ENCODE measurements around the gene CXCL17.
A peak's percentile ranks its signal among the peaks of the same experiment; 100 is the strongest.

Gene CXCL17

DNA sequence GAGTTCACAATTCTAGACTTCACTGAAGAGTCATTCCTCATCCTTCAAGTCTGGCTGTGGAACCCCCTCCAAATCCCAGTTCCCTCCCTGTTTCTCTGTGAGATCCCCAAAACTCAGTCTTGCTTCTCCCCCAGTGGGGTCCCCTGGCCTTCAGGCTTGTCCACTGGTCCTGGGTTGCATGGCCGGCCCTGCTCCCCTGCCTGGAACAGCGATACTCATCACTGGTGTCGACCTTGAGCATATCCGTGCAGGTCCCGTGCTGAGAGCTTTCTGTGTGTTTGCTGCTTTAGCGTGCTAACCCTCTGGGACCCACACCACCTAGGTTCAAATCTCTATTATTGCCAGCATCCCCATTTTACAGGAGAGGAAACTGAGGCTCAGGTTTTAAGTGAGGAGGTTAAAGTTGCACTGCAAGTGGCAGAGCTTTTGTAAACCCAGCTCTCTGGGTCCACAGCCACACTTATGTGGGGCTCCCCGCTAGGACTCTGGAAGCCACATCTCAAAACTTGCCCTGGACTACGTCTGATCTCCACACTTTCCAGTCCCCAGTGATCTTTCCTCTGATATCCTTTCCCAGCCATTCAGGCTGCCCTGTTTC lies 31.1 kb downstream of the CXCL17 start:
- Histone ChIP-seq H3K36me3 (ENCODE audit: insufficient read depth, low read length) (peaks cover 22% of the 10 kb centered on the region), H3K4me1 (ENCODE audit: insufficient read depth, low read length) (no peaks in the 10 kb centered on the region), H3K9me3 (ENCODE audit: low read length) (no peaks in the 10 kb centered on the region), H3K27me3 (ENCODE audit: insufficient read depth, low read length) (no peaks in the 10 kb centered on the region), H2AFZ (ENCODE audit: low read depth, low read length) (no peak overlapping the region), H3K4me3 (ENCODE audit: low read length) (no peak overlapping the region)

DNA sequence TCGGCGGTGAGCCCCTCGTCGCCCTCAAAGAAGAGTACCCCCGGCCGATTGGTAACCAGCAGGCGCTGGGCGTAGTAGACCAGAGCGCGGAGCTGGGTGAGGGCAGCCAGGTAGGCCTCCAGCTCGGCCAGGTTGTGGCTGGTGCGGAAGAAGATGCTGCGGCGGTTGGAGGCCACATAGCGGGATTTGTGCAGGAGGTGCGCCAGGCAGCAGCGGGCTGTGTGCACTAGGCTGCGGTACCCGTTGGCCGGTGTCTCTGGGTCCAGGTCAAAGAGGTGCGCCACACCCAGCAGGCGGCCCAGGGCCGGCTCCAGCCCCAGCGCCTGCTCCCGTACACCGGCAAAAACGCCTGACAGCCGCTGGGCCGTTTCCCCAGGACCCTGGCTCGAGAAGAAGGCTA lies 32.4 kb downstream of the CXCL17 start:
- Histone ChIP-seq H3K4me3 (ENCODE audit: low read length) (no peak overlapping the region), H3K36me3 (ENCODE audit: insufficient read depth, low read length) (peaks cover 31% of the 10 kb centered on the region), H3K4me1 (ENCODE audit: insufficient read depth, low read length) (no peaks in the 10 kb centered on the region), H3K27me3 (ENCODE audit: insufficient read depth, low read length) (no peaks in the 10 kb centered on the region), H2AFZ (ENCODE audit: low read depth, low read length) (no peak overlapping the region), H3K9me3 (ENCODE audit: low read length) (no peaks in the 10 kb centered on the region)

DNA sequence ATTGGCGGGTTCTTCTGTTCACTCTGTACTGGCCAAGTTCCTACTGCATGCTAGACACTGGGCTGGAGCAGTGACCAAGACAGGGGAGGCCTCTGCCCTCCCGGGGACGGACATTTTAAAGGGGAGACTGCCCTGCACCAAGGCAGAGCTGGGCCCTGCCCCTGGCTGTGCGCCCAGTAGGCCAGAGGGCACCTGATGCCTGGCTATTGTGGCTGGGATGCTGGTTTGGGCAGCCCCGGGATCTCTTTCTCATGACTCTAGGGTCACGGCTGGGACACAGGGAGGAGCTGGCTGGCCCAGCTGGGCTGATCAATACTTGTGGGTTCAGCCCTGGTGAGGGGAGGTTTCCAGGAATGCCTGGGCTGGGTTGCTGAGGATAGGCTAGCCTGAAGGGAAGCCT lies 33.3 kb downstream of the CXCL17 start:
- no peak overlapping the region for H2AFZ ChIP-seq (ENCODE audit: low read depth, low read length)
- no peaks in the 10 kb centered on the region for H3K27me3 ChIP-seq (ENCODE audit: insufficient read depth, low read length)
- no peak overlapping the region for H3K4me3 ChIP-seq (ENCODE audit: low read length)
- no peaks in the 10 kb centered on the region for H3K4me1 ChIP-seq (ENCODE audit: insufficient read depth, low read length)
- H3K36me3 ChIP-seq (ENCODE audit: insufficient read depth, low read length), result peaks cover 38% of the 10 kb centered on the region
- H3K9me3 ChIP-seq (ENCODE audit: low read length), result no peaks in the 10 kb centered on the region

DNA sequence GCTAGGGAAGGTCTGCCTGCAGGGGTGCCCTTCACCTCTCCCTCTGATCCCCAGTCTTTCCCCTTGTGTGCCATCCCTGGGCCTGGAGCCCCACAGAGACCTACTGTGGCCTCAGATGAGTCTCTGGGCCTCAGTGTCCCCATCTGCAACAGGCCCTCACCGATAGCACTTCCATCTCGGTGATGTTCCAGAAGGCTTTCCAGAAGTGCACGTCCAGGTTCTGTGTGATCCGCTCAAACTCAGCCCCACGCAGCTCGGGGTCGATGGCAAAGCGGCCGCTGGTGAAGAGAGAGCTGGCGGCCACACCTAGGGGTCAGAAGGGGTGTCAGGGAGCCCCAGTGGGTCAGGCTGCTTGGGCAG lies 35.0 kb downstream of the CXCL17 start:
- Histone ChIP-seq H3K4me3 (ENCODE audit: low read length) (no peak overlapping the region), H3K9me3 (ENCODE audit: low read length) (no peaks in the 10 kb centered on the region), H2AFZ (ENCODE audit: low read depth, low read length) (no peak overlapping the region), H3K4me1 (ENCODE audit: insufficient read depth, low read length) (peaks cover 3% of the 10 kb centered on the region), H3K27me3 (ENCODE audit: insufficient read depth, low read length) (no peaks in the 10 kb centered on the region), H3K36me3 (ENCODE audit: insufficient read depth, low read length) (peaks cover 40% of the 10 kb centered on the region)

DNA sequence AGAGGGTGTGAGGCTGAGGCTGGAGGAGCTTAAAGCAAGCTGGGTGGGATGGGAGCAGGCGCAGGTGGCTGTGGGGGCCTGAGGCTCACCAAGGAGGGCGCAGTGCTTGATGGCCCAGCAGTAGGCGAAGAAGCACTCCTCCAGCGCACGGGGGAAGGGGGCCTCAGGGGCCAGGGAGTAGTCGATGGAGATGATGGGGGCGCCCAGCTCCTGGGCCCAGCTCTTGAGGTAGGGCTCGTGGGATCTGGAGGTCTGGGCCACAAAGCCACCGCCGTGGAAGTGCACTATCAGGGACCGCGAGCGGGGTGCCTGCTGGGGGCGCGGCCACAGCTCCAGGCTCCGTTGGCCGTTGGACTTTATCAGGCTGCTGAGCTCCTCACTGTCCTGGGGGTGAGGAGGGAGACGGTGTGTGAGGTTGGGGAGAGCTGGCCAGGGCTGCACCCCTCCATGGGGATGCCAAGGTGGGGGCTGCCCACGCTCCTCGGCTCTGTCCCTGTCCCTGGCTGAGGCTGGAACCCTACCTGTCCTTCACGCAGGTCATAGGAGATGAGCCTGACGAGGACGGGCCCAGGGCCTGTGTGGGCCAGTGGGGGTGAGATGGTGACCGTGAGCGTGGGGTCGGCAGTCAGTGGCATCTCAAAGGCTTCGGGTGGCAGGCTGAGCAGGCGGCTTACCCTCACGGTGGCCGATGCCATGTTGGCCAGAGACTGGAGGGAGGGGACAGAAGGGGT lies 35.5 kb downstream of the CXCL17 start:
- Histone ChIP-seq H3K4me3 (ENCODE audit: low read length) (no peak overlapping the region), H3K4me1 (ENCODE audit: insufficient read depth, low read length) (peaks cover 8% of the 10 kb centered on the region), H2AFZ (ENCODE audit: low read depth, low read length) (no peak overlapping the region), H3K27me3 (ENCODE audit: insufficient read depth, low read length) (no peaks in the 10 kb centered on the region), H3K36me3 (ENCODE audit: insufficient read depth, low read length) (peaks cover 40% of the 10 kb centered on the region), H3K9me3 (ENCODE audit: low read length) (no peaks in the 10 kb centered on the region)

DNA sequence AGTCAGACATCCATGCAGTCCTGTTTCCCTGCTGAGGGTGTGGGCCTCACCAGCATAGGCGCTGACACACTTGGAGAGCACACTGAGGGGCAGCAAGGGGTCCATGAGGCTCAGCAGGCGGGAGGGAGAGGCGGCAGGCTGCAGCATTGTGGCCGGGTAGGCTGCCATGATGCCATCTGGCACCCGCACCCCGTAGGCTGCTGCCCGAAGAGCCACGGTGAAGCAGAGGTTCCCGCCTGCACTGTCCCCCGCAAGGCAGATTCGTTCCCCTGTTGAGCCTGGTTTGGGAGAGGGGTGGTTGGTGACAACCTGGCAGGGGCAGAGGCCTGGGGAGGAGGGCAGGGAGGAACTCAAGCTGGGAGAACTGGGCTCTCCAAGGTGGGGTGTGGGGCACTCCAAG lies 36.6 kb downstream of the CXCL17 start:
- Histone ChIP-seq H3K9me3 (ENCODE audit: low read length) (no peaks in the 10 kb centered on the region), H3K4me1 (ENCODE audit: insufficient read depth, low read length) (peaks cover 10% of the 10 kb centered on the region), H3K27me3 (ENCODE audit: insufficient read depth, low read length) (no peaks in the 10 kb centered on the region), H2AFZ (ENCODE audit: low read depth, low read length) (no peak overlapping the region), H3K36me3 (ENCODE audit: insufficient read depth, low read length) (peaks cover 40% of the 10 kb centered on the region), H3K4me3 (ENCODE audit: low read length) (no peak overlapping the region)

DNA sequence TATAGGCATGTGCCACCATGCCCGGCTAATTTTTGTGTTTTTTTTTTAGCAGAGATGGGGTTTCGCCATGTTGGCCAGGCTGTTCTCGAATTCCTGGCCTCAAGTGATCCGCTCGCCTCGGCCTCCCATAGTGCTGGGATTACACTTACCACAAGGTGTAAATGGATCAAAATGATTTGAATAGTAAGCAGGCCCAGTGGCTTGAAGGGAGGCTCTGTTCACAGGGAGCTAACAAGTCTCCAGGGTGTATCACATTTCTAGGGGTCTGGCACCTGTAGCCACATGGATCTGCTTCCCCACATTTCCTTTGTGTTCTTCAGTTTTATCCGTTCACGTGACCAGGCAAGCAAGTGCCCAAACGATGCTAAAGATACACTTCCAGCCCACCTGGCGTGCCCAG lies 39.2 kb downstream of the CXCL17 start:
- H3K4me1 ChIP-seq (ENCODE audit: insufficient read depth, low read length), result peaks cover 17% of the 10 kb centered on the region
- no peaks in the 10 kb centered on the region for H3K27me3 ChIP-seq (ENCODE audit: insufficient read depth, low read length)
- no peak overlapping the region for H3K4me3 ChIP-seq (ENCODE audit: low read length)
- H3K9me3 ChIP-seq (ENCODE audit: low read length), result no peaks in the 10 kb centered on the region
- no peak overlapping the region for H2AFZ ChIP-seq (ENCODE audit: low read depth, low read length)
- H3K36me3 ChIP-seq (ENCODE audit: insufficient read depth, low read length), result peaks cover 36% of the 10 kb centered on the region

DNA sequence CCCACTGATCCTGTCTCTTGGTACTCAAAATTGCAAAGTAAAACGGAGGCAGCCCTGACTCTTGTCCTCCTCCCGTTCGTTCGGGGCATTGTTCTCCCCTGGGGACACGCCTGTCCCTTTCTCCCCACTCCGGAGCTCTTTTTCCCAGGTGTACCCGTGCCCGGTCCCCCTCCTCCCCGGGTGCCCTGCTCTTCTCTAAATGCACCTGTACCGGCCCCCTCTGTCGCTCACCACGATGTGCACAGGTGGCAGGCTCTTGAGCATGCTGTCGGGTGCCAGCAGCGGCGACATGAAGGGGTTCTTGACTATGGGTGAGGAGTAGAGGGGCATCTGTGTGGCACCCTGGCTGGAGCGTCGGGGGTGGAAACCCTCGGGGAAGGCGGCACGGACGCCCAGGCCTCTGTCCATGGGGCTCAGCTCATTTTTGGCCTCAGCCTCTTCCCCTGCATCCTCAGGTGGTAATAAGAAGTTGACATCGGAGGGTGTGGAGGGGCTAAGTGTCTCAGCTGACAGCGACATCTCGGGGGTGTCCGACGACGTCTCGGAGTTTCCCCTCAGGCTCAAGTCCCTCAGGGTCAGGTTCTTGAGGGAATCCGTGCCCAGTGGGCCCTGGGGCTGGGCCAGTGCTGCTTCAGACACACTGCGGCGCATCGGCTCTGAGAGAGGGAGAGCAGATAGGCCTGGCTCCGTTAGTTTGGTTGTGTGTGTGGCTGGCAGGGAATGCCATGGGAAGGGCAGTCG lies 40.2 kb downstream of the CXCL17 start:
- Histone ChIP-seq H3K36me3 (ENCODE audit: insufficient read depth, low read length) (peaks cover 29% of the 10 kb centered on the region), H3K4me1 (ENCODE audit: insufficient read depth, low read length) (peaks cover 22% of the 10 kb centered on the region), H3K9me3 (ENCODE audit: low read length) (no peaks in the 10 kb centered on the region), H3K4me3 (ENCODE audit: low read length) (peak overlapping the region; percentile 64), H2AFZ (ENCODE audit: low read depth, low read length) (no peak overlapping the region), H3K27me3 (ENCODE audit: insufficient read depth, low read length) (no peaks in the 10 kb centered on the region)

DNA sequence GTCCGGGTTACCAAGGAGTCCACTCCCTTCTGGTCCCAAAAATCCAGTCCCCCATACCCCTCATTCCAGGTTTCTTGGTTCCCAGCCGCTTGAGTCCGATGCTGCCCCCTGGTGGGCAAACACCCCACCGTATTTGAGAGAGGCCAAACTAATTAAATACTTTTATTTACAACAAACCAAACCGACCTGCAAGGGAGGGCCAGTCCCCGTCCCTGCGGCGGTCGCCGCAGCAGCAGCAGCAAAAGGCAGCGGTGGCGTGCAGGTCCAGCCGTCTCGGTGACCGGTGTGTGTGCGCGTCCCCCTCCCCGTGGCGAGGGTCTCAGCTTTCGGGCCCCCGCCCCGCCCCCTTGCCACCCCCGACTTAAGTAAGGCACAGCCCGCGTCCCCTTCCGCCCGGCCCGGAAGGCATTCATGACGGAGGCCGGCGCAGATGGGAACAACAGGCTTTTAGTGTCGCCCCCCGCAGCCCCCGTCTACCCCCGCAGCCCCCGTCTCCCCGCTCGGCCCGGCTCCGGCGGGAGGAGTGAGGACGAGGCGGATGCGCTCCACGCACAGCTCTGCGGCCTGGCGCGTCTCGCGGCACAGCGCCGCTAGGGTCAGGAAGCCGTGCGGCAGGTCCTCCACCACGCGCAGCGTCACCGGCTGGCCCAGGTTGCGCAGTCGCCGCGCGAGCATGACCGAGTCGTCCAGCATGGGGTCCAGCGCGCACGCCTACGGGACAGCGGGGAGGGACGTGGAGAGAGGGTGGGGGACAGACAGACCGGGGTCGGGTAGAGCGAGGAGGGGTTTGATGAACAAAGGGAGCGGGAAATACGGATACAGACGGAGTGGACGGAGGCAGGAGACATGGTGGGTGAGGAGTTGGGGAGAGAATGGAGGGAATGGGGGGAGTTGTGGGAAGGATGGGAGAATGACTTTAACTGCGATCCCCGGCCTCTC lies 41.1 kb downstream of the CXCL17 start:
- Histone ChIP-seq H3K4me3 (ENCODE audit: low read length) (peak overlapping the region; percentile 64), H3K4me1 (ENCODE audit: insufficient read depth, low read length) (peaks cover 26% of the 10 kb centered on the region), H3K9me3 (ENCODE audit: low read length) (no peaks in the 10 kb centered on the region), H3K27me3 (ENCODE audit: insufficient read depth, low read length) (no peaks in the 10 kb centered on the region), H2AFZ (ENCODE audit: low read depth, low read length) (no peak overlapping the region), H3K36me3 (ENCODE audit: insufficient read depth, low read length) (peaks cover 23% of the 10 kb centered on the region)

DNA sequence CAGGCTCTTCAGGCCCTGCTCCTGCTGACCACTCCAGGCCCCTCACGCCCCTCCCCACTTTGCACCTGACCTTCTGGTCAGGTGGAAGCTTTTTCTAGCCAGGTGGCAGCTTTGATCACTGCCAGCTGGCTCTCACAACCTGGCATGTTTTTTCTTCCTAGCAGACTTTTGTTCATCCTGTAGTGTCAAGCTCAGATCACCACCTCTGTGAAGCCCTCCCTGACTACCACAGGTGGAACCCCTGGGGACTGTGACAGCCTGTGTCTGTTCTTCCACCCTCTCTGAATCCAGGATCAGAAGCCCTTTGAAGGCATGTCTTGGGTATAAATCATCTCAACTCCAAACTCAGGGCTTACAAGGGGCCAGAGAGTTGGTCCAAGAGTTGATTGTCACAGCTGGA lies 42.3 kb downstream of the CXCL17 start:
- no peak overlapping the region for H3K4me3 ChIP-seq (ENCODE audit: low read length)
- no peak overlapping the region for H2AFZ ChIP-seq (ENCODE audit: low read depth, low read length)
- peaks cover 37% of the 10 kb centered on the region for H3K4me1 ChIP-seq (ENCODE audit: insufficient read depth, low read length)
- peaks cover 15% of the 10 kb centered on the region for H3K36me3 ChIP-seq (ENCODE audit: insufficient read depth, low read length)
- no peaks in the 10 kb centered on the region for H3K9me3 ChIP-seq (ENCODE audit: low read length)
- H3K27me3 ChIP-seq (ENCODE audit: insufficient read depth, low read length), result no peaks in the 10 kb centered on the region

DNA sequence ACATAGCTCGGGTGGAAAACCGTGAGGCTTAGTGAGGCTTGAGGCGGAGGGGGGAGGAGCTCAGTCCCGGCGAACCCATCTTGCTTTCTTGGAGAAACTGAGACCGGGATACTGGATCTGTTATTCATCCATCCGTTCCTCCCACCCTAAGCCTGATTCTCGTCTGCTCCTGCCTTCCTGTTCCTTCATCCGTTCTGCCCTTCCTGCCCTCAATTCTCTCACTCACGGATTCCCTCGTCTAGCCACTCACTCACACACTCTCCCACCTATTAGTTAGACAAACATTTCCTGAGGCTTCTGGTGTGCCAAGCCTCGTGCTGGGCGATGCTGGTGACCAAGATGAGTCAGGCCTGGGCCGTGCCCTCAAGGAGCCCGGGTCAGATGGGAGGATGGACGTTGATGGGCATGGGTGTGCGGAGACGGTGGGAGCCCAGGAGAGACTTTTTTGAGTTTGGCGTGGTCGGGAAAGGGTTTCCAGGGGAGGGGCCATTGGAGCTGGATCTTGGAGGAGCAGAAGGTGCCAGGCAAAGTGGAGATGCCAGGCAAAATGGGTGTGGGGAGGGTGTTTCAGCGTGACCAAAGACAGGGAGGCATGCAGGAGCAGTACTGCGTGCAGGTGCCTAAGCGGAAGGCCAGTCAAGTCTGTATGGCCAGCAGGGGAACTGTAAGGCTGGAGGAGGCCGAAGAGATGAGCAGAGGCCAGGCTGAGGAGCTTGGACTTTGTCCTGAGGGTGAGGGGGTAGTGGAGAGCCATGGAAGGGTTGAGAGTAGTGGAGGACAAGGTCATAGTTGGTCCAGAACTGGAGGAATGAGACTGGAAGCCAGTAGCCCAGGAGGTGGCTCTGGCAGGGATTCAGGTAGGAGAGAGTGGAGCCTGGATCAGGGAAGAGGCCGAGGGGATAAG lies 45.2 kb downstream of the CXCL17 start:
- Histone ChIP-seq H3K4me3 (ENCODE audit: low read length) (peak overlapping the region; percentile 64), H3K4me1 (ENCODE audit: insufficient read depth, low read length) (peaks cover 39% of the 10 kb centered on the region), H3K36me3 (ENCODE audit: insufficient read depth, low read length) (no peaks in the 10 kb centered on the region), H2AFZ (ENCODE audit: low read depth, low read length) (peak overlapping the region; percentile 57), H3K27me3 (ENCODE audit: insufficient read depth, low read length) (peaks cover 2% of the 10 kb centered on the region), H3K9me3 (ENCODE audit: low read length) (no peaks in the 10 kb centered on the region)

Measured in neuron (in vitro differentiated cells).